Measurements from ENCODE around the gene FAM174C. TPM values are rescaled to one million over a fixed set of nuclear protein-coding genes. Genes with fewer than 3 reads are reported as not detected.

FAM174C gene
- total and polyA plus RNA-seq, 12 donors = 8.2 to 70.2 (median 13.4) TPM

- Histone ChIP-seq H3K4me1 (peaks cover 61 to 86% (median 83%) of the 10 kb centered on the region in 9 donors), H3K27me3 (no peaks in the 10 kb centered on the region), H3K9me3 (no peaks in the 10 kb centered on the region), H3K36me3 (peaks cover 0 to 50% (median 45%) of the 10 kb centered on the region in 9 donors), H3K27ac (peak overlapping the region in 8 of 10 donors; percentile 11 to 100 (median 98)), H3K4me3 (peak overlapping the region in 9 of 10 donors; percentile 58 to 98 (median 71))
- TF ChIP-seq CTCF (IDR thresholded peaks at IDR 0.05) = no peak
- DNase-seq = peak in 1 of 2 donors; percentile 42
- WGBS, 2 donors = 59% methylated on average over 37 of the region's 37 CpGs
- ATAC-seq = no peak
- intact Hi-C loops (cut with DNase I) = loop anchor here in 4 of 10 donors (10.0 kb wide), 3 partner anchors 133 to 233 kb away; partner anchors contain the start of genes DAZAP1 (in 3 of the 4) and GAMT (in 3 of the 4)
Observed at GRCh38 chr19:1271528-1272422, 3.6 kb upstream of the FAM174C start.

GRCh38 chr19:1272423-1273262 is 2.7 kb upstream of the FAM174C start:
- 71 to 72% methylated on average over 33 of the region's 33 CpGs for WGBS, 2 donors
- Histone ChIP-seq H3K36me3 (peaks cover 0 to 57% (median 45%) of the 10 kb centered on the region in 9 donors), H3K27me3 (no peaks in the 10 kb centered on the region), H3K4me3 (peak overlapping the region in 6 of 10 donors; percentile 58 to 98 (median 77)), H3K27ac (peak overlapping the region in 7 of 10 donors; percentile 91 to 100 (median 99)), H3K4me1 (peaks cover 55 to 82% (median 76%) of the 10 kb centered on the region in 9 donors), H3K9me3 (no peaks in the 10 kb centered on the region)
- ATAC-seq (no peak), DNase-seq (no peak)
- intact Hi-C loops (cut with DNase I) = loop anchor here in 4 of 10 donors (10.0 kb wide), 3 partner anchors 132 to 232 kb away; partner anchors contain the start of genes DAZAP1 (in 3 of the 4) and GAMT (in 3 of the 4)
- TF ChIP-seq CTCF (IDR thresholded peaks at IDR 0.05) = no peak

- H3K27ac ChIP-seq = peak overlapping the region in 7 of 10 donors; percentile 3 to 100 (median 97)
- TF ChIP-seq CTCF (IDR thresholded peaks at IDR 0.05) = no peak
- H3K4me1 ChIP-seq = peaks cover 47 to 74% (median 68%) of the 10 kb centered on the region in 9 donors
- WGBS, 2 donors = 73% methylated on average over 25 of the region's 25 CpGs
- intact Hi-C loops (cut with DNase I) = loop anchor here in 4 of 10 donors (10.0 kb wide), 3 partner anchors 131 to 231 kb away; partner anchors contain the start of genes DAZAP1 (in 3 of the 4) and GAMT (in 3 of the 4)
- H3K27me3 ChIP-seq = no peaks in the 10 kb centered on the region
- ATAC-seq (no peak), DNase-seq (peak in 1 of 2 donors; percentile 23)
- no peaks in the 10 kb centered on the region for H3K9me3 ChIP-seq
- peak overlapping the region in 3 of 10 donors; percentile 78 to 98 (median 79) for H3K4me3 ChIP-seq
- H3K36me3 ChIP-seq = peaks cover 0 to 62% (median 45%) of the 10 kb centered on the region in 9 donors
Observed at GRCh38 chr19:1273263-1274041, 1.9 kb upstream of the FAM174C start.
